Measurements from ENCODE around the gene MRGPRX3.

The MRGPRX3 gene

DNA sequence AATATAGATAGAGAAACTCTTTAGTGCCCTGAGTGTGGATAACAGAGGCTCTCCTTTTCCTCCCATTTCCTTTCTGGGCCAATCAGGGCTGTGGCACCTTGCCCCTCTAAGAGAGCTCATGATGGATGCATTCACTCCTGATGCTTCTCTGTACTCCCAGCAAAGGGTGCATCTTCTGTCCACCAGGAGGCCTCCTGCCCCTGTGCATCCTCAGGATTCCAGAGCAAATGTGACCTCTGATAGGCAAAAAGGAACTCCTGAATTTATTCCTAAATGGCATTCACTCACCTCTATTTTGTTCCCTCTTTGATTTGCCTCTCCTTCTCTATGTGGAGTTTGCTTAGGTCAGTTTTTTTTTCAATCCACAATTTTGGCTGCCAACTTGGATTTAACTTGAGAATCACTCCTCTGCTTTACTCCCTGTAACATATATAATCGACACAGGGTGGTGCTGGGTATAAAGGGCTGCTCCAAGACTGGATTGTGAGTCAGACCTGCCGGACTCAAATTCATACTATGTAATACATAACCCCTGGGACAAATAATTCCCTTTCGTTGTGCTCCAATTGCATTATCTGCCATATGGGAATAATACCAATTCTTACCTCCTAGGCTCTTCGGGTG, 39.1 kb downstream of the MRGPRX3 start:
- DNase-seq: no peak

DNA sequence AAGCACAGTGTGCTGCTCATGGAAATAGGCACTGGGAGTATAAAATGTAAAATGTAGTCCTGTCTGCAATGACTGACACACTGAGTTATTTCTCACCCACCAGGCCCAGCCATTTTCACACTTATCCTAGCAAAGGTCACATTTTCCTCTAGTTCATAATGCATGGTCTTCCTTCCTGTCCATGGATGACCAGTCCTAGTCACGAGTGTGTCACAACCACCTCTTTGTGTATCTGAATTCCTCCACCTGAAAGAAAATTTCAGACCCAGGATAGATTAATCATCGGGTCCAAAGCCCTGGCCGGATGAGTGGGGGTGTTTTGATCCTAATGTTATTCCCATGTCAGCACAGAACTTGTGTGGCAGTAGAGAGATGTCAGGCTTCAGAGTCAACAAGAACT, 40.3 kb downstream of the MRGPRX3 start, which contains the start of gene MRGPRX4:
TSS of gene MRGPRX4 (plus strand) at position 172 of the 400 bp plus-strand sequence. CDS start 420 bp downstream, outside the sequence.
- no peak for DNase-seq

DNA sequence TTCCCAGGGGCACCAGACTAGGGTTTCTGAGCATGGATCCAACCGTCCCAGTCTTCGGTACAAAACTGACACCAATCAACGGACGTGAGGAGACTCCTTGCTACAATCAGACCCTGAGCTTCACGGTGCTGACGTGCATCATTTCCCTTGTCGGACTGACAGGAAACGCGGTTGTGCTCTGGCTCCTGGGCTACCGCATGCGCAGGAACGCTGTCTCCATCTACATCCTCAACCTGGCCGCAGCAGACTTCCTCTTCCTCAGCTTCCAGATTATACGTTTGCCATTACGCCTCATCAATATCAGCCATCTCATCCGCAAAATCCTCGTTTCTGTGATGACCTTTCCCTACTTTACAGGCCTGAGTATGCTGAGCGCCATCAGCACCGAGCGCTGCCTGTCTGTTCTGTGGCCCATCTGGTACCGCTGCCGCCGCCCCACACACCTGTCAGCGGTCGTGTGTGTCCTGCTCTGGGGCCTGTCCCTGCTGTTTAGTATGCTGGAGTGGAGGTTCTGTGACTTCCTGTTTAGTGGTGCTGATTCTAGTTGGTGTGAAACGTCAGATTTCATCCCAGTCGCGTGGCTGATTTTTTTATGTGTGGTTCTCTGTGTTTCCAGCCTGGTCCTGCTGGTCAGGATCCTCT, 41.0 kb downstream of the MRGPRX3 start:
- DNase-seq: no peak

Measured in DMS 273 treated with DMSO at 0.1 percent for 48 hours (cell line).